GM12878 (cell line): ENCODE measurements around the gene RARG.

Experiments
- CBFB ChIP-seq: IDR thresholded peaks from 2 replicates; pipeline ENCODE4 v1.6.1; 2016; ENCODE audit warnings: antibody characterized with exemption, low read depth
- CREB1 ChIP-seq: IDR thresholded peaks from 2 replicates; pipeline ENCODE4 v1.6.1; 2012; ENCODE audit warnings: low read depth, mild to moderate bottlenecking, inconsistent platforms
- EP300 ChIP-seq, 2 experiments: fragments of 150-350 bp in 1 of 2; IDR thresholded peaks; 2 replicates each; pipeline ENCODE4 v1.6.1; 2011 to 2012; ENCODE audit warnings: low read depth in 2 of 2, low read length in 2 of 2, borderline replicate concordance in 1 of 2, improper control_type of control experiment in 1 of 2, inconsistent platforms in 1 of 2; ENCODE audit not compliant: control insufficient read depth in 1 of 2
- NFYA ChIP-seq: IDR thresholded peaks from 2 replicates; pipeline ENCODE4 v1.6.1; 2011; ENCODE audit warnings: low read depth, mild to moderate bottlenecking, low read length, improper control_type of control experiment, borderline replicate concordance
- POU2F2 ChIP-seq: IDR thresholded peaks from 3 replicates; pipeline ENCODE4 v1.6.1; 2011; ENCODE audit warnings: low read depth, mild to moderate bottlenecking, low read length, borderline replicate concordance
- SMARCA5 ChIP-seq: fragments of 450-650 bp; IDR thresholded peaks from 2 replicates; pipeline ENCODE4 v1.6.1; 2017; ENCODE audit warnings: mild to moderate bottlenecking
- TF ChIP-seq, protein P1 (sequence below): fragments of 450-650 bp; formaldehyde crosslinking; IDR thresholded peaks from 2 replicates; pipeline ENCODE4 v1.4.0; 2022; ENCODE audit warnings: mild to moderate bottlenecking, moderate library complexity
- TF ChIP-seq, protein P2 (sequence below): IDR thresholded peaks from 2 replicates; pipeline ENCODE4 v1.6.1; 2011; ENCODE audit warnings: low read depth, mild to moderate bottlenecking, low read length, moderate library complexity, borderline replicate concordance; ENCODE audit errors: extremely low read depth
- TF ChIP-seq, protein P3 (sequence below), 3 experiments: IDR thresholded peaks in 2 of 3; conservative IDR thresholded peaks in 1 of 3; 2 replicates each; pipeline ENCODE4 v1.5.1; 2011; ENCODE audit warnings: low read depth in 3 of 3, low read length in 3 of 3, mild to moderate bottlenecking in 3 of 3, control low read depth in 2 of 3, moderate library complexity in 2 of 3, inconsistent platforms in 1 of 3, mixed read lengths in 1 of 3; ENCODE audit not compliant: control insufficient read depth in 2 of 3, insufficient read depth in 1 of 3; ENCODE audit errors: extremely low read depth in 1 of 3

DNA sequence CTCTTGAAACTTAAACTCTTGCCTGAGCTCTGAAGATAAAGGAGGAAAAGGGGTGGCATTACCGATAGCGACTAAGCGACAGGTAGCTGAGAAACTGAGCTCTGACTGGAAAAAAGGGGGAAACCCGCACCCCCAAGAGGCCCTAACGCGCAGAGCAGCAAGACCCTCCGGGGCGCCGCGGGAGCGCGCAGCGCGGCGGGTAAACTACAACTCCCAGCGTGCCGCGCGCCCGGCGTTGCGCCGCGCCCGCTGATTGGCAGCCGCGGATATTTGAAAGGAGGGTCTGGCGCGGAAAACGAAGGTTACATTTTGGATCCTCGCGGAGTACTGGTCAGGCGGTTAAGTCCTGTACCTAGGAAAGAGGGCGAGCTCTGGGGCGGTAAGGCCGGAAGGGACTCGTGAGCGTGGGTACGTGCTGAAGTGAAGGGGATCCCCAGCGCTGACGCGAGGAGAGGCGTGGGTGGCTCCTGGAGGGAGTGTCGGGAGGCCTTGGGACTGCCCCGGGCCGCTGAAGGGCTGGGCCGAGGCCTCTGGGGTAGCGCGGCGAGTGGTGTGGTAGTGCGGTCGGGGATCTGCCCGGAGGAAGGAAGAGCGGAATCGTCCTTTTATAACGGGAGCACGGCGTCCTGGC, 36.1 kb upstream of the RARG start, which contains the start of gene ESPL1:
- TF ChIP-seq, protein P1, sequence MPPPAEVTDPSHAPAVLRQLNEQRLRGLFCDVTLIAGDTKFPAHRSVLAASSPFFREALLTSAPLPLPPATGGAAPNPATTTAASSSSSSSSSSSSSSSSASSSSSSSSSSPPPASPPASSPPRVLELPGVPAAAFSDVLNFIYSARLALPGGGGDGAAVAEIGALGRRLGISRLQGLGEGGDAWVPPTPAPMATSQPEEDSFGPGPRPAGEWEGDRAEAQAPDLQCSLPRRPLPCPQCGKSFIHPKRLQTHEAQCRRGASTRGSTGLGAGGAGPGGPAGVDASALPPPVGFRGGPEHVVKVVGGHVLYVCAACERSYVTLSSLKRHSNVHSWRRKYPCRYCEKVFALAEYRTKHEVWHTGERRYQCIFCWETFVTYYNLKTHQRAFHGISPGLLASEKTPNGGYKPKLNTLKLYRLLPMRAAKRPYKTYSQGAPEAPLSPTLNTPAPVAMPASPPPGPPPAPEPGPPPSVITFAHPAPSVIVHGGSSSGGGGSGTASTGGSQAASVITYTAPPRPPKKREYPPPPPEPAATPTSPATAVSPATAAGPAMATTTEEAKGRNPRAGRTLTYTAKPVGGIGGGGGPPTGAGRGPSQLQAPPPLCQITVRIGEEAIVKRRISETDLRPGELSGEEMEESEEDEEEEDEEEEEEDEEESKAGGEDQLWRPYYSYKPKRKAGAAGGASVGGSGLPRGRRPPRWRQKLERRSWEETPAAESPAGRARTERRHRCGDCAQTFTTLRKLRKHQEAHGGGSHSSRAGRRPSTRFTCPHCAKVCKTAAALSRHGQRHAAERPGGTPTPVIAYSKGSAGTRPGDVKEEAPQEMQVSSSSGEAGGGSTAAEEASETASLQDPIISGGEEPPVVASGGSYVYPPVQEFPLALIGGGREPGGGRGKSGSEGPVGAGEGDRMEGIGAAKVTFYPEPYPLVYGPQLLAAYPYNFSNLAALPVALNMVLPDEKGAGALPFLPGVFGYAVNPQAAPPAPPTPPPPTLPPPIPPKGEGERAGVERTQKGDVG (CRISPR knock-in tag) = no peak
- 0 out of 2 replicates have a peak, but pooled peaks have one; percentile 23 for TF ChIP-seq CBFB
- no peak; the same call in 1 of the 2 replicates for TF ChIP-seq SMARCA5
- TF ChIP-seq, protein P2, sequence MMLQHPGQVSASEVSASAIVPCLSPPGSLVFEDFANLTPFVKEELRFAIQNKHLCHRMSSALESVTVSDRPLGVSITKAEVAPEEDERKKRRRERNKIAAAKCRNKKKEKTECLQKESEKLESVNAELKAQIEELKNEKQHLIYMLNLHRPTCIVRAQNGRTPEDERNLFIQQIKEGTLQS = no peak
- peak; percentile 10; the same call in 1 of the 3 replicates for TF ChIP-seq POU2F2
- TF ChIP-seq, protein P3, sequence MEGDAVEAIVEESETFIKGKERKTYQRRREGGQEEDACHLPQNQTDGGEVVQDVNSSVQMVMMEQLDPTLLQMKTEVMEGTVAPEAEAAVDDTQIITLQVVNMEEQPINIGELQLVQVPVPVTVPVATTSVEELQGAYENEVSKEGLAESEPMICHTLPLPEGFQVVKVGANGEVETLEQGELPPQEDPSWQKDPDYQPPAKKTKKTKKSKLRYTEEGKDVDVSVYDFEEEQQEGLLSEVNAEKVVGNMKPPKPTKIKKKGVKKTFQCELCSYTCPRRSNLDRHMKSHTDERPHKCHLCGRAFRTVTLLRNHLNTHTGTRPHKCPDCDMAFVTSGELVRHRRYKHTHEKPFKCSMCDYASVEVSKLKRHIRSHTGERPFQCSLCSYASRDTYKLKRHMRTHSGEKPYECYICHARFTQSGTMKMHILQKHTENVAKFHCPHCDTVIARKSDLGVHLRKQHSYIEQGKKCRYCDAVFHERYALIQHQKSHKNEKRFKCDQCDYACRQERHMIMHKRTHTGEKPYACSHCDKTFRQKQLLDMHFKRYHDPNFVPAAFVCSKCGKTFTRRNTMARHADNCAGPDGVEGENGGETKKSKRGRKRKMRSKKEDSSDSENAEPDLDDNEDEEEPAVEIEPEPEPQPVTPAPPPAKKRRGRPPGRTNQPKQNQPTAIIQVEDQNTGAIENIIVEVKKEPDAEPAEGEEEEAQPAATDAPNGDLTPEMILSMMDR (IDR thresholded peaks at IDR 0.05 in 2 of 3, conservative IDR thresholded peaks at IDR 0.05 in 1 of 3; ENCODE audit: control insufficient read depth in 2 of 3, extremely low read depth in 1 of 3, insufficient read depth in 1 of 3, low read depth in 3 of 3, low read length in 3 of 3) = peak; percentile 26 to 37 (median 33); a peak in 4 of 6 replicates
- TF ChIP-seq CREB1 = peak; percentile 82
- no peak for TF ChIP-seq NFYA
- TF ChIP-seq EP300 (IDR thresholded peaks at IDR 0.05; ENCODE audit: borderline replicate concordance in 1 of 2, control insufficient read depth in 1 of 2, low read depth in 2 of 2, low read length in 2 of 2) = no peak
